ENCODE data around the gene FUT6. TPM values are rescaled to one million over a fixed set of nuclear protein-coding genes. Genes with fewer than 3 reads are reported as not detected.

The FUT6 gene
- total RNA-seq, 1 donor from 2014 or later = not detected

- Histone ChIP-seq H2AFZ (replicated peaks) (no peak overlapping the region), H3K4me1 (peaks cover 4% of the 10 kb centered on the region), H3K9me3 (ENCODE audit: low read depth) (no peaks in the 10 kb centered on the region), H3F3A (ENCODE audit: low read depth) (peaks cover 21% of the 10 kb centered on the region), H3K4me3 (no peak overlapping the region), H3K36me3 (no peaks in the 10 kb centered on the region), H3K4me2 (peak overlapping the region; percentile 60), H3K27ac (no peak overlapping the region), H3K27me3 (no peaks in the 10 kb centered on the region), H4K20me1 (ENCODE audit: low read depth) (peaks cover 5% of the 10 kb centered on the region), H3K9ac (no peak overlapping the region), H3K79me2 (ENCODE audit: low read depth) (no peaks in the 10 kb centered on the region)
- Mint-ChIP-seq H3K9me3 (no peaks in the 10 kb centered on the region), H3K4me1 (peaks cover 13% of the 10 kb centered on the region), H3K36me3 (no peaks in the 10 kb centered on the region), H3K27ac (peak overlapping the region; percentile 80), H3K27me3 (ENCODE audit: insufficient read depth, low read depth) (peaks cover 17% of the 10 kb centered on the region), H3K4me3 (peak overlapping the region; percentile 85)
- TF ChIP-seq EZH2 (IDR thresholded peaks at IDR 0.05) = no peak
- no peak for TF ChIP-seq EZH2phosphoT487 (IDR thresholded peaks at IDR 0.05)
- TF ChIP-seq, protein P1, sequence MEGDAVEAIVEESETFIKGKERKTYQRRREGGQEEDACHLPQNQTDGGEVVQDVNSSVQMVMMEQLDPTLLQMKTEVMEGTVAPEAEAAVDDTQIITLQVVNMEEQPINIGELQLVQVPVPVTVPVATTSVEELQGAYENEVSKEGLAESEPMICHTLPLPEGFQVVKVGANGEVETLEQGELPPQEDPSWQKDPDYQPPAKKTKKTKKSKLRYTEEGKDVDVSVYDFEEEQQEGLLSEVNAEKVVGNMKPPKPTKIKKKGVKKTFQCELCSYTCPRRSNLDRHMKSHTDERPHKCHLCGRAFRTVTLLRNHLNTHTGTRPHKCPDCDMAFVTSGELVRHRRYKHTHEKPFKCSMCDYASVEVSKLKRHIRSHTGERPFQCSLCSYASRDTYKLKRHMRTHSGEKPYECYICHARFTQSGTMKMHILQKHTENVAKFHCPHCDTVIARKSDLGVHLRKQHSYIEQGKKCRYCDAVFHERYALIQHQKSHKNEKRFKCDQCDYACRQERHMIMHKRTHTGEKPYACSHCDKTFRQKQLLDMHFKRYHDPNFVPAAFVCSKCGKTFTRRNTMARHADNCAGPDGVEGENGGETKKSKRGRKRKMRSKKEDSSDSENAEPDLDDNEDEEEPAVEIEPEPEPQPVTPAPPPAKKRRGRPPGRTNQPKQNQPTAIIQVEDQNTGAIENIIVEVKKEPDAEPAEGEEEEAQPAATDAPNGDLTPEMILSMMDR (IDR thresholded peaks at IDR 0.05) = no peak
- DNase-seq (ENCODE audit: low spot score) = peak; percentile 82
These were observed 12.8 kb downstream of the FUT6 start for GRCh38 chr19:5826531-5827341.

GRCh38 chr19:5825178-5825577, 14.3 kb downstream of the FUT6 start:
- Histone ChIP-seq H2AFZ (replicated peaks) (no peak overlapping the region), H4K20me1 (ENCODE audit: low read depth) (peaks cover 5% of the 10 kb centered on the region), H3K9ac (no peak overlapping the region), H3K4me3 (no peak overlapping the region), H3F3A (ENCODE audit: low read depth) (peaks cover 21% of the 10 kb centered on the region), H3K9me3 (ENCODE audit: low read depth) (no peaks in the 10 kb centered on the region), H3K4me1 (peaks cover 4% of the 10 kb centered on the region), H3K4me2 (no peak overlapping the region), H3K79me2 (ENCODE audit: low read depth) (no peaks in the 10 kb centered on the region), H3K36me3 (no peaks in the 10 kb centered on the region), H3K27ac (no peak overlapping the region), H3K27me3 (no peaks in the 10 kb centered on the region)
- Mint-ChIP-seq H3K27ac (no peak overlapping the region), H3K4me3 (no peak overlapping the region), H3K4me1 (peaks cover 12% of the 10 kb centered on the region), H3K9me3 (no peaks in the 10 kb centered on the region), H3K27me3 (ENCODE audit: insufficient read depth, low read depth) (peaks cover 13% of the 10 kb centered on the region), H3K36me3 (no peaks in the 10 kb centered on the region)
- TF ChIP-seq, protein P1 (IDR thresholded peaks at IDR 0.05) = no peak
- TF ChIP-seq EZH2 (IDR thresholded peaks at IDR 0.05) (no peak), EZH2phosphoT487 (IDR thresholded peaks at IDR 0.05) (no peak)
- no peak for DNase-seq (ENCODE audit: low spot score)

DNA sequence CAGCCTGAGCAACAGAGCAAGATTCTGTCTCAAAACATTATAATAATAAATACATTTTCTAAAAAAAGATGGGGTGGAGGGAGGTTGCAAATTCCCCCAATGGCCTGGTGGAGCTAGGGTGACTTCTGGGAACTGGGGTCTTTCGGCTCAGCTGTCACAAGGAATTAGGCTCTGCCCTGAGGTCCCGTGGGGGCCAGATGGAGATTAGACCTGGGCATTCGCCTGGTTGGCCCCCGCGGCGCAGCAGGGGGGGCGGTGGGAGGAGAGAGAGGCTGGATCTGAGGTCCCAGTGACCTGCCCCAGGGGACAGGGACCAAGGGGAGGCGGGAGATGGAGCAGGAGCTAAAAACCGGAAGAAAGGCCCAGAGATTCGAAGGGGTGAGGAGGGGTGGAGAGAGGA, 14.8 kb downstream of the FUT6 start:
- Histone ChIP-seq H3K4me1 (peaks cover 4% of the 10 kb centered on the region), H3K9ac (no peak overlapping the region), H3K27me3 (no peaks in the 10 kb centered on the region), H4K20me1 (ENCODE audit: low read depth) (peaks cover 5% of the 10 kb centered on the region), H3K79me2 (ENCODE audit: low read depth) (no peaks in the 10 kb centered on the region), H3K36me3 (no peaks in the 10 kb centered on the region), H3K4me3 (no peak overlapping the region), H2AFZ (replicated peaks) (no peak overlapping the region), H3K27ac (no peak overlapping the region), H3K4me2 (no peak overlapping the region), H3F3A (ENCODE audit: low read depth) (peaks cover 21% of the 10 kb centered on the region), H3K9me3 (ENCODE audit: low read depth) (no peaks in the 10 kb centered on the region)
- Mint-ChIP-seq H3K9me3 (no peaks in the 10 kb centered on the region), H3K4me3 (no peak overlapping the region), H3K36me3 (no peaks in the 10 kb centered on the region), H3K27ac (no peak overlapping the region), H3K27me3 (ENCODE audit: insufficient read depth, low read depth) (peaks cover 13% of the 10 kb centered on the region), H3K4me1 (peaks cover 8% of the 10 kb centered on the region)
- no peak for DNase-seq (ENCODE audit: low spot score)
- TF ChIP-seq, protein P1 (IDR thresholded peaks at IDR 0.05) = no peak
- TF ChIP-seq EZH2 (IDR thresholded peaks at IDR 0.05) (no peak), EZH2phosphoT487 (IDR thresholded peaks at IDR 0.05) (no peak)
